Right ventricle myocardium inferior (tissue), 1 donor: Measurements from ENCODE around the gene GRIK2. TPM values are rescaled to one million over a fixed set of nuclear protein-coding genes. Genes with fewer than 3 reads are reported as not detected.

Experiments used
- ATAC-seq: fragments of 200-7000 bp; cut with Tn5 transposase; one replicate; pipeline ENCODE4 v1.9.1; 2020; ENCODE audit warnings: mild to moderate bottlenecking, moderate library complexity
- DNase-seq: peaks from one replicate; pipeline ENCODE4 v3.0.0; 2021; ENCODE audit errors: missing footprints
- intact Hi-C: fragments of 100-400 bp; cut with DNase I; formaldehyde crosslinking; loops from one replicate; pipeline ENCODE4 v1.11.0; 2022
- total RNA-seq: library from RNA; stranded (reverse); fragmentation: NEBNext Ultra II Directional; extraction: Animal tissue kit (Norgen Biotek cat#: 25700); gene quantifications from one replicate; pipeline ENCODE4 v1.2.1, GENCODE V29; 2021
- donor health status: DM: no; HTN: yes; CAD: no; lungs with severe emphysema.

GRIK2 gene
- total RNA-seq, 1 donor from 2014 or later, result 2.7 TPM

- no peak for ATAC-seq
- no peak for DNase-seq
- intact Hi-C loops, result no loop called here
Observed at GRCh38 chr6:101883505-101883904, 490.0 kb downstream of the GRIK2 start.

GRCh38 chr6:101887532-101887931 lies 494.0 kb downstream of the GRIK2 start:
- ATAC-seq (no peak), DNase-seq (no peak)
- intact Hi-C loops, result no loop called here

- DNase-seq (no peak), ATAC-seq (no peak)
- intact Hi-C loops, result no loop called here
Observed at GRCh38 chr6:101907356-101908217, 514.1 kb downstream of the GRIK2 start.

- ATAC-seq, result no peak
- intact Hi-C loops, result no loop called here
- no peak for DNase-seq
Observed at GRCh38 chr6:101909366-101909765, 515.9 kb downstream of the GRIK2 start.

GRCh38 chr6:101912311-101912710 lies 518.8 kb downstream of the GRIK2 start:
- DNase-seq, result no peak
- ATAC-seq, result no peak
- intact Hi-C loops, result no loop called here

- no peak for ATAC-seq
- intact Hi-C loops, result no loop called here
- no peak for DNase-seq
Observed at GRCh38 chr6:101918471-101918870, 525.0 kb downstream of the GRIK2 start.

GRCh38 chr6:101921829-101922450 lies 528.4 kb downstream of the GRIK2 start:
- ATAC-seq, result no peak
- DNase-seq, result no peak
- intact Hi-C loops, result no loop called here

GRCh38 chr6:101926149-101926925 lies 532.8 kb downstream of the GRIK2 start:
- no peak for DNase-seq
- ATAC-seq, result no peak
- intact Hi-C loops, result no loop called here

GRCh38 chr6:101931766-101932165 lies 538.3 kb downstream of the GRIK2 start:
- no peak for ATAC-seq
- intact Hi-C loops, result no loop called here
- DNase-seq, result no peak

GRCh38 chr6:101932704-101933103 lies 539.2 kb downstream of the GRIK2 start:
- DNase-seq (no peak), ATAC-seq (no peak)
- intact Hi-C loops, result no loop called here

GRCh38 chr6:101935732-101936131 lies 542.2 kb downstream of the GRIK2 start:
- DNase-seq (no peak), ATAC-seq (no peak)
- intact Hi-C loops, result no loop called here

- intact Hi-C loops, result no loop called here
Observed at GRCh38 chr6:101936516-101936915, 543.0 kb downstream of the GRIK2 start.

GRCh38 chr6:101937108-101937507 lies 543.6 kb downstream of the GRIK2 start:
- ATAC-seq (no peak), DNase-seq (no peak)
- intact Hi-C loops, result no loop called here

More at GRCh38 chr6:101936516-101936915, 543.0 kb downstream of the GRIK2 start:
- no peak for DNase-seq
- no peak for ATAC-seq

GRCh38 chr6:101940391-101940790 lies 546.9 kb downstream of the GRIK2 start:
- intact Hi-C loops, result no loop called here
- DNase-seq (no peak), ATAC-seq (no peak)

GRCh38 chr6:101956961-101957360 lies 563.5 kb downstream of the GRIK2 start:
- DNase-seq (no peak), ATAC-seq (no peak)
- intact Hi-C loops, result no loop called here

GRCh38 chr6:101961357-101961756 lies 567.8 kb downstream of the GRIK2 start:
- no peak for ATAC-seq
- intact Hi-C loops, result no loop called here
- DNase-seq, result no peak

GRCh38 chr6:101980924-101981323 lies 587.4 kb downstream of the GRIK2 start:
- DNase-seq (no peak), ATAC-seq (no peak)
- intact Hi-C loops, result no loop called here

- ATAC-seq (no peak), DNase-seq (no peak)
- intact Hi-C loops, result no loop called here
Observed at GRCh38 chr6:101986476-101986875, 593.0 kb downstream of the GRIK2 start.

GRCh38 chr6:101992286-101992685 lies 598.8 kb downstream of the GRIK2 start:
- intact Hi-C loops, result no loop called here
- DNase-seq, result no peak
- no peak for ATAC-seq

GRCh38 chr6:101994521-101994920 lies 601.0 kb downstream of the GRIK2 start:
- no peak for DNase-seq
- intact Hi-C loops, result no loop called here
- ATAC-seq, result no peak
